Glomerular visceral epithelial cell (primary cell): Measurements from ENCODE around the gene WDCP.

Source experiments
- DNase-seq: peaks from one replicate; pipeline ENCODE4 v3.0.0-alpha.2; 2016; ENCODE audit errors: extremely low spot score

WDCP gene

DNA sequence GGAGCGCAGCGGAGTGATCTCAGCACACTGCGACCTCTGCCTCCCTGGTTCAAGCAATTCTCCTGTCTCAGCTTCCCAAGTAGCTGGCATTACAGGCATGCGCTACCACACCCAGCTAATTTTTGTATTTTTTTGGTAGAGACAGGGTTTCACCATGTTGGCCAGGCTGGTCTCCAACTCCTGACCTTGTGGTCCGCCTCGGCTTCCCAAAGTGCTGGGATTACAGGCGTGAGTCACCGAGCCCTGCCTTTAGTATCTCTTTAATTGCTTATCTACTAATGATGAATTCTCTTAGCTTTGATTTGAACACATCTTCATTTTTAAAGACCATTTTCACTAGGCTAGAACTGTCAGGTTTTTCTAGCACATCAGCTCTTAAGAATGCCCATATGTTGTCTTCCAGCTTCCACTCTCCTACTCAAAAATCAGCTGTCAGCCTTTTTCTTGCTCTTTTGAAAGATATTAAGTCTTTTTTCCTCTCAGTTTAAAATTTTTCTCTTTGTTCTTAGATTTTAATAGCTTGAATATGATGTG is 53.4 kb downstream of the WDCP start:
- no peak for DNase-seq

DNA sequence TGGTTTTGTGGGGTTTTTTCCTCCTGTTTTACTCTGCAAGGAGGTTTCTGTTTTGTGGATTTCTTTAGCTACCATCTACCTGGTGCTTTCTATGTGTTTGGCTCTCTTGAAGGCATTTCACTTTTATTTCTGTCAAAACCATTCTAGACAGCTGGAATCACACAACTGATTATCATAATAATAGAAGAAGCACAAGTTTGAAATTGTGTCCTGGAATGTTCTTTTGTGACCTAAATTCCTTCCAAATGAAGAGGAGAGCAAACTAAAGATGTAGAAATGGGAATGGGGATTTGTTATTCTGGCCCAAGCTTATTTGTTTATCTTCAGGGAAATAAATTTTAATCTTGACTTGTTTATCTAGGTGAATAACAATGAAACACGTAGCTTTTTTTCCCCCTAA is 54.3 kb downstream of the WDCP start:
- DNase-seq: no peak

DNA sequence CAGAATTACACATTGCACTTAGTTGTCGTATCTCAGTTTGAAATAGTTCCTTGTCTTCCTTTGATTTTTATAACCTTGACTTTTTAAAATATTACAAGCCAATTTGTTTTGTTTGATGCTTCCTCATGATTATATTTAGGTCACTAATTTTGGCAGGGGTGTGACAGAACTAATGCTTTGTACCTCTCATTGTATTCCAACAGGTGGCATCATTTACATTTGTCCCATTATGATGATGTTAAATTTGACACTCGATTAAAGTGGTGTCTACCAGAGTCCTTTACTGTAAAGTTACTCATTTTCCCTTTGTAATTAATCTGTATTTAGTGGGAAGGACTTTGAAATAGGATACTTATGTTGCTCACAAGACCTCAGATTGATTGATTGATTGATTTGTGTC is 58.8 kb downstream of the WDCP start:
- DNase-seq: no peak
